MV-4-11 (cell line): ENCODE results near the gene PLCG2.
"Not testable (repeated sequence)": the region's sequence is repeated elsewhere in the genome, so short reads cannot be mapped to it uniquely, and the experiment has no call there.

Experiments used
- DNase-seq: peaks from one replicate; lab custom pipeline; 2025; lab: John Stamatoyannopoulos, UW

Gene PLCG2

DNA sequence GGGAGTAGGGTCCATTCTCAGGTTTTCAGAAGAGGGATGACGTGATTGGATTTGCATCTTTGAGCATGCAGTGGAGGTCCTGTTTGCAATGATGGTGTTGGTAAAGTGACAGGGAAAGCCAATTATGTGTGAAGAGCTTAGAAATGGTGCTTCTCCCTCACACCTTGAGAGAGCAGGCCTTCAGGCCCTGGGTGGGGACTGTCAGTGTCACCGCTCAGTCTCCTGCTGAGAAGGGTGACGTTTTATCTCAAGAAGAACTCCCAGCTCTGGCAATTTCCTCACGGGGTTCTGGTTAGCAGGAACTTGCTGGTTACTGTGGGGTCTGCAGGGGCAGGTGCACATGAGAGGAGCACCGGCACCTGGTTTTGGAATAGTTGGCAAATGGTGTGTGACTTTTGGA is 11.2 kb downstream of the PLCG2 start:
- no peak for DNase-seq

DNA sequence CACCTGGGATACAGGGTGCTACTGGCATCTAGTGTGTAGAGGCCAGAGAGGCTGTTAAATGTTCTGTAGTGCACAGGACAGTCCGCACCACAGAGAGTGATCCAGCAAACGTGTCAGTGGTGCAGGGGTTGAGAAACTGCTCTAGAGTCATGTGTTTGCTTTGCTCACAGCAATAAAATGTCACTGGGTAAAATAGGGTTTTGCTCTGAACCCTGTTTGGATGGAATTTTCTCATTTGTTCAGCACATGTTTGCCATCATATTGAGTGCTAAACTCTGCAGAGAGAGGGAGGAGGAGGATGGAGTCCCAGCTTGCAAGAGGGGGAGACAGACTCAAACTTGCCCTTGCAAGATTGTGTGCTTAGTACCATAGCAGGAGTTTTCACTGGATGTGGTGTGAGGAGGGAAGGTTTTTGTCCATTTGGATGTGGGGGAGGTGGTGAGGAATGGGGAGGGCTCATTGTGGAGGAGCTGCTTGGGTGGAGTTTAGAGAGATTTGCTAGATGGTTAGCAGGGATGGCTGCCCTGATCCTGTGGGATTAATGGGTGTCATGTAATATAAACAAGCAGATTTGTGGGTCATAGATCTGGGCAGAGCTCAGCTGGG is 11.8 kb downstream of the PLCG2 start:
- no peak for DNase-seq

DNA sequence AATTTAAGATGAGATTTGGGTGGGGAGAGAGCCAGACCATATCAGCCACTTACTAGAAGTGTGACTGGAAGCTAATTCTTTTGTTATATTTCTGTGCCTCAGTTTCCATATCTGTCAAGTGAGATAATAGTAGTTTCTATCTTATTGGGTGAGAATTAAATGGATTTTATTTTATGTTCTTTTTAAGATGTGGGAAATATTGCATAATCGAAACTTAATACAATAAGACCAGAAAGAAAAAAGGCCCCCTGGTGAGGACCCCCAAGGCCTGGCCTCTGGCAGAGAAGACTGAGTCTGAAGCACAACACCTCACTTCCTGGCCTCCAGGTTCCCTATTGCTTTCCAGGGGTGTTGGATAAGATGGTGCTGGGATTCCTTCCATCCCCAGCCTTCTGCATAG is 13.7 kb downstream of the PLCG2 start:
- no peak for DNase-seq

DNA sequence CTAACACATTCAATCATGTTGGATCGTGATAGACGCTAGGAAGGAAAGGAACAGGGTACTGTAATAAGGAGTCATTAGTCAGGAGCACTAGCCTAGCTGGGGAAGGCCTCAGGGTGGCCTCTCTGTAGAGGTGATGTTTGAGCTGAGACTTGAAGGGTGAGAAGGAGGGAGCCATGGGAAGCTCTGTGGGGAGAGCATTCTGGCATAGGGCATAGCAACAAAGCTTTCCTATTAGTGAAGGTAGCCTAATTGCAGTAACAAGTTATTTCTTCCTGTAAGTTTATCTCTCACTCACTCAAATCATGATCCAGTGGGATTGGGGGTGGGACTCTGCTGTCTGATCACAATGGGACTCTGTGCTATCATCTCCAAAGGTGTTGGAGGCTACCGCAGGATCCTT is 16.1 kb downstream of the PLCG2 start:
- DNase-seq = no peak

DNA sequence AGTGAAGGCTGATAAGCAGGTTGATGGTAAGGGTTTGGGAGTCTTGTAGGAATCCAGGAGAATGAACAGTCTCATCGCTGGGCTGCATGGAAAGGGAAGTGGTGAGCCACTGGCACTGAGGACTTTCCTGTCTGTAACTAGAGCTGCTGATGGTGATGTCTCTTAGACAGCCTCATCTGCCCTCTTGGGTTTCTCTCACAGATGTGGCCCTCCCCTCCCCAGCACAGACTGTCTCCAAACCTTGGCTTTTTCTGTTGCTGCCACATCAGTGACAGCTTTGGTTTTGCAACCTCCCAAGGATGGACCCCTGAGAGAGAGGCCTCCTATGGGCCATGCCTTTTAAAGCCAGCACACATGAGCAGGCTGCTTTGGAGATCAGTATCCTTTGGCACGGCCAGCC is 16.9 kb downstream of the PLCG2 start:
- peak; percentile 88 for DNase-seq

DNA sequence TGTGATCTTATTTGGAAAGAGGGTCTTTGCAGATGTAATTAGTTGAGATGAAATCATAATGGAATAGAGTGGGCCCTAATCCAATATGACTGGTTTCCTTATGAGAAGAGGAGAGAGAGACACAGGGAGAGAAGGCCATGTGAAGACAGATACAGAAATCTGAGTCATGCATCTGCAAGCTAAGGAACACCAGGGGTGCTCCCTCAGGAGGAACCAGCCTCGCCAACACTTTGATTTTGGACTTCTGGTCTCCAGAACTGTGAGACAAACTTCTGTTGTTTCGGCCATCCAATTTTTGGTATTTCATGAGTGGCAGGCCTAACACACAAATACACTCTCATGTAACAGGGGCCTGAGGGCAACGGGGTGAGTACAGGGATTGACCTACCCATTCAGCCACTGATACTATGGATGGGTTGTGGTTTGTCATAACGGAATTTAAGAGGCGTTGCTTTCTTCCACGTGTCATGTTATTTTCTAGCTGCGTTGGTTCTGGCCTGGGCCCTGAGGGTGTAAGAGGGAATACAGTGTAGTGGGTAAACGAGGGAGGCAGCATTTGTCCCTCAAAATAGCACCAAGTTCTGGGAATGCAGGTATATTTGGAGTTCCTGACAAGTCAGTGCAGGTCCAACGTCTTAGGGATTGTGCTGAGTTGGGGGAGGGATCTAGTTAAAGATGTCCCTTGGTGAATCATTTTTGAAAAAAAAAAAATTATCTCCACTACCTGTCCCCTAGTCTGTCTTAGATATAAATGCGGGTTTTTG is 17.7 kb downstream of the PLCG2 start:
- peak; percentile 22 for DNase-seq

DNA sequence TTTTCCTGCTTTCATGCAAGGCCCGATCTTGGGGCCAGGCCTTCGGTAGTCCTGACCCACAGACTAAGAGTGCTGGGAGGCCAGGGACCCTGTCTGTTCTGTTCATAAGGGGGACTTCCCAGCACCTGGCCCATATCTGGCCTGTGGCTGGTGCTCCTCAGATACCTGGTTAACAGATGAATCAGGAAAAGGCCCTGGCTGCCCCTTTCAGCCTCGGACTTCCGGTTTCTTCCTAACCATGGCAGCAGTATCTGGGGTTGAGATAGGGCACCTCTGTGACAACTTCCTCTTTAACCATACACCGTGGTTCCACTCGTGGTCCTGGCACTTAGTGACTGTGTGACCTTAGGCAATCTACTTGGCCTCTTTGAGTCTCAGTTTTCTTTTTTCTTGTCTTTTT is 18.4 kb downstream of the PLCG2 start:
- DNase-seq = peak; percentile 94

DNA sequence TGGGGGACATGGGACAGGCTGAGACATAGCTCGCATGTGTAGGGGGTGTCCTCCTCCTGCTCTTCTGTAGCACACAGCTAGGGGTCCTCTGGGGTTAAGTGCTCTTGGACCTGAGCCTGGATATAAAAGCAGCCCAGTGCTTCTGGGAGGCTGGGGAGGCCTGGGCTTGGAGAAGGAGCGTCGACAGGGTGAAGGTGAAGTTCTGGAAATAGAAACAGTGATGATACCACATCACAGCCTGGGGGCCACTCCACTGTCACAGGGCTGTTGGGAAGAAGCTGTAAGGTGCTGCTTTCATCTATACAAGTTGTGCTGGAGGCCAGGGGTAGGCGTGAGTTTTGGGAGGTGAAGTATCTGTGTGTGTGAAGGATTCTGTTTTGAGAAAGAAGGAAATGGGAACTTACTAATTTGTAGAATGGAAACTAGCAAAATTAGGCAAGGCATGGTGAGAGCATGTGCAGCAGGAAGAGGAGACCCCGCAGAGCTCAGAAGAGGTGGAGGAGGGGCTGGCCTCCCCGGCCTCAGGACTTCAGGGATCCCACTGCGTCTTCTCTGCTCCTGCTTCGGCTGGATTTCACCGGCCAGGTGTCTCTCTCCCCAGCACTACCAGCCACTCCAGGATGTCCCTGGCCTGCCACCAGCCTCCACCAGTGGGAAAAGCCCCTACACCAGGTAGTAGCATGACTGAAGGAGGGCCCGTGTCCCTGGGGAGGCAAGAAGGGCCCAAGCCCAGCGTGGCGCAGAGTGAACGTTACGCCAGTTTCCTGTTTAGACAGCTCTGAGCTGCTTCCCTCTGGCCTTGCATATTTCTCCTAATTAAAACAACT is 19.4 kb downstream of the PLCG2 start:
- peak; percentile 88 for DNase-seq

DNA sequence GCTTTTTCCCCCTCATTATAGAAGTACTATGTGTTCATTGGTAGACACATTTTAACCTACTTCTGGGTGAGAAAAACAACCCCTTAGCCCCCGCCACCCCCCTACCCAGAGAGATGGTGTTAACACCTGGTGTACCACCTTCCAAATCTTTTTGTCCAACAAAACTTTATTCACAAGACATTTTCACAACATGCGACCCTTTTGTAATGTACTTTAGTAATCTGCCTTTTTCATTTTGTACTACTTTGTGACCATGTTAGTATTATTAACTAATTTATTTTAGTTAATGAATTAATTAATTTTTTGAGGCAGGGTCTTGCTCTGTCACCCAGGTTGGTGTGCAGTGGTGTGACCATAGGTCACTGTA is 20.0 kb downstream of the PLCG2 start:
- DNase-seq = no peak

DNA sequence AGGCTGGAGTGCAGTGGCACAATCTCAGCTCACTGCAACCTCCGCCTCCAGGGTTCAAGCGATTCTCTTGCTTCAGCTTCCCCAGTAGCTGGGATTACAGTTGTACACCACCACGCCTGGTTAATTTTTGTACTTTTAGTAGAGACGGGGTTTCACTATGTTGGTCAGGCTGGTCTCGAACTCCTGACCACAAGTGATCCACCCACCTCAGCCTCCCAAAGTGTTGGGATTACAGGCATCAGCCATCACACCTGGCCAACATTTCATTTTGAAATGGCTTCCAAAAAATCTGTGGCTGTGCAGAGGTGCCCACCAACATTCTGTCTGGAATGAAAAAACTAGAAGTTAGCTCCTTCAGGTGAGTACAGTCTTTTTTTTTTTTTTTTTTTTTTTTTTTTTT is 22.6 kb downstream of the PLCG2 start:
- not testable (repeated sequence) for DNase-seq

DNA sequence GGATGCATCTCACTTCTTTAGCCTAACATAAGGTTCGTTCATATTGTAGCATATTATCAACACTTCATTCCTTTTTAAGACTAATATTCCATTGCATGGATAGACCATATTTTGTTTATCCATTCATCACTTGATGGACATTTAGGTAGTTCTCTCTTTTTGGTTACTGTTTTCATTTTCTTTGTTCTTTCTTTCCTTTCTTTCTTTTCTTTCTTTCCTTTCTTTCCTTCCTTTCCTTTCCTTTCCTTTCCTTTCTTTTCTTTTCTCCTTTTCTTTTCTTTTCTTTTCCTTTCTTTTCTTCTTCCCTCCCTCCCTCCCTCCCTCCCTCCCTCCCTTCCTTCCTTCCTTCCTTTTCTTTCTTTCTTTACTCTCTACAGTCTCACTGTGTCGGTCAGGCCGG is 24.2 kb downstream of the PLCG2 start:
- DNase-seq = no peak

DNA sequence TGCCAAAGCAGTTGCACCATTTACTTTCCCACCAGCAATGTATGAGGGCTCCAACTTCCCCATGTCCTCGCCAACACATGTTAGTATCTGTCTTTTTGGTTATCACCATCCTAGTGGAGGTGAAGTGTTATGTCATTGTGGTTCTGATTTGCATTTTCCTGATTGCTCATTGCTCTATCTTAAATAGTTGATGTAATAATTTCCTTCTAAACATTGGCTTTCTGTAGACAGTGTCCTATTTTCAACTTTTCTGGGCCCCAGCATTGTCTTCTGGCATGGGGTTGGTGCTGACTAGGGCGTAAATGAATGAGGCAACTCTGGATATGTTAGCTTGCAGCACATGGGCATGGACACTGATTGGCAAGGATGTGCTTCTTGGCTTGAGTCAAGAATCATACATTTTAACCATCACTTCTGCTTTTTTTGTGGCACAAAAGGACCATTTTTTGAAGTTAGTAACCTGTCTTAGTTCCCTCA is 25.1 kb downstream of the PLCG2 start:
- DNase-seq = peak; percentile 81

DNA sequence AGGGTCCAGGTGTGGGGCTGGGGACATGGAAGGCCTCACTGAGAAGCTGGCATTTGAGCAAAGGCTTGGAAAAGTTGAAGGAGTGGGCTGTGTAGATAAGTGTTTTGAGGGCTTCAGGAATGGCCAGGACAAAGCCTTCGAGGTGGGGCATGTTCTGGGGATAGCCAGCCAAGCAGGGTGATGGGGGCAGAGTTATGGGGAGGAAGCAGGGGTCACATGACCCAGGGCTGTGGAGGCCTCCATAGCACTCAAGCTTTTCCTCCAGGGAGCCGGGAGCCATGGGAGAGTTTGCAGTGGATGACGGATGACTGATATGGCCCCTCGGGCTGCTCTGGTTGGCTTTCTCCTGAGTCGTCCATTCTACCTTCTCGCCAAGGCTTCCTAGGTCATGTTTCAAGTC is 27.6 kb downstream of the PLCG2 start:
- DNase-seq = no peak

DNA sequence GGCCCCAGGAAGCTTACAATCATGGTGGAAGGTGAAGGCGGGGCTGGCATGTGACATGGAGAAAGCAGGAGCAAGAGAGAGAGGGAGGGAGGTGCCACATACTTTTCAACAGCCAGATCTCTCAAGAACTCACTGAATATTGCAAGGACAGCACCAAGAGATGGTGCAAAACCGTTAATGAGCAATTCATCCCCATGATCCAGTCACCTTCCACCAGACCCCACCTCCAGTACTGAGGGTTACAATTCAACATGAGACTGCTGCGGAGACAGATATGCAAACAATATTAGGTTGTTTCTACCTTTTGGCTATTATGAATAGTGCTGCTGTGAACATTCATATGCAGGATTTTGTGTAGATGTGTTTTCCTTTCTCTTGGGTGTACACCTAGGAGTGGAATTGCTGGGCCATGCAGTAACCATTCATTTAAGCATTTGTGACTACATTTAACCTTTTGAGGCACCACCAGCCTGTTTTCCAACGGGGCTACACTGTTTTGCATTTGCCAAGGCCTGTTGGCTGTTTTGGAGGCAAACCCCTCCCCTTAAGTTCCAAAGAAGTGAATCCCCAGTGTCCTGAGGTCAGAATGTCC is 28.8 kb downstream of the PLCG2 start:
- no peak for DNase-seq

DNA sequence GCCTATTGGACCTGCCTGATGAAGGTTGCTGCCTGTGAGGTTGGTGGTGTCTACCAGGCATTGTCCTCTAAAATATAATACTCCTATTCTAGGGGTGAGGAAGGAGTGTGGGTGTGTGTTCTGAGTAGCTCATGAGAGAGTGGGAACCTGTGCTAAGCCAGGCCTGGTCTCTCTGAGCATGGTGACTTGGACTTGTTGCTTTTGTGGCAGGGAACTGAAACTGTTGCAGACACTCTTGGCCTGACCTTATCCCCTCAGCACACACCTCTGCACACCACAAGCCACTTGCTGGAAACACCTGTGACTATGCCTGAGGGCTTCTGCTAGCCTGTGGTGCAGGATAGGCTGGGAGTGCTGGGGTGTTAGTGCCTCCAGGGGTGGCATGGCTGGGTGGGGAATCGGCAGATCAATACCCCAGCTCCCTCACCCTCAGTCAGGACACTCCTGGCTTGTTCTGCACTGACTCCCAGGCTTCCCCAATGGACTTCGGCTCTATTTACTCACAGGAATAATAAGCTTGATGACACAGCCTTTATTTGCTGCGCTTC is 29.9 kb downstream of the PLCG2 start:
- DNase-seq = peak; percentile 77

DNA sequence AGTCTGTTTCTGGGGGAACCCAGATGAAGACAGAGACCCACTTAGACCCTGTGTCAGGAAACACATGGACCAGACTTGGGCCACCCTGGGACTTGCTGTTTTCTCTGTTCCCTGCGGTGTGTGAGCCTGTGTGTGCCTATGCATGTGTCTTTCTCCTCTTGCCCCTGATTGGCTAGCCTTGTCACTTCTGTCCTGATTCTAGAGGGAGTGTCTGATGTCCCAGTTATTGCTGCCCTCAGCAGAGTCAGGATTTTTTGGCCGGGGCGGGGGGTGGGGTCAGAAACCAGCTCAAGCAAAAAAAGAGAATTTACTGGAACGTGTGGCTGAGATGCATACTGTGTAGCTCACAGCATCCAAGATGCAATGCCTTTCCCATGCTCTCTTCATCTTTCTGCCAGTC is 30.5 kb downstream of the PLCG2 start:
- no peak for DNase-seq

DNA sequence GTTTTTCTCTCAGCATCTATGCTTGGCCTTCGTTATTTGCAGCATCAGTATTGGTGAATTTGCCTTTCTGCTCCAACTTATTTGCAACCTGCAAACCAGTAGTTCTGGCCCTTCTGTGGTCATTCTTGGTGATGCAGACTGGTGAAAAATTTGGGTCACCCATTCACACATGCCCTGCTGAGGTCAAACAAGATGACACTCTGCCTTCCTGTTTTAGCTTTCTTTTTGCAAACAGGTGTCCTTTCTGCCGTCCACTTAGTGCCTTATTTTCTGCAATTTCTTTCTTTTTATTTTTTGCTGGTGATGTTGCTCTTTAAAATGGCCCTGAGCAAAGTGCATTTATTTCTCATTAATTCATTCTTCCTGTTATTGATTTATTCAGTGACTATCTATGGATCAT is 31.3 kb downstream of the PLCG2 start:
- DNase-seq = no peak

DNA sequence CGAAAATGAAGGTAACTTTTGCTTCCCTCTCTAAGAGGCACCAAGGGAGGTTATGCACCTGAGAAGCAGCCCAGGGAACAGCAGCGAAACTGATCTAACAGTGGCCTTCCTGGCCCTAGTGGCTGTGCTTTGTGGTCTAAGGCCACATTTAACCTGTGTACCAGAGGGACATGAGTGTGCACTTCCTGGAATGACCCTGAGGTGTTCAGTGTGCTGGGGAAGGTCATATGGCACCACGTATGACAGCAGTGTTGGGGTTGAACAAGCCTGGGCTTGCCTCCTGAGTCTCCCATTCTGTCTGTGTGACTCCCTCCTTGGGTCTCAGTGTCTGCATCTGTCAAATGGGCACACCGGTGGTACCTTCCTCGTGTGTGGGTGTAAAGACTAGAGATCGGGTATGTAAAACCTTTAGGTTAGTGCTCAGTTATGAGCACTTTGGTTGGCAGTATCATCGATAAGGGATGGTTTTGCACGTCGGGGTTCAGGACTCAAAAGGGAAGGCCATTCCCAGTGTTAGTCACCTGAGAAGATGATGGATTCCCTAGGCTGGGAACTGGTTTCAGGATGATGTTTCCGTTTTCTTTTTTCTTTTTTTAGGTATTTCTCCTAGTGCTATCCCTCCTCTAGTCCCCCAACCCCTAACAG is 31.9 kb downstream of the PLCG2 start:
- no peak for DNase-seq

DNA sequence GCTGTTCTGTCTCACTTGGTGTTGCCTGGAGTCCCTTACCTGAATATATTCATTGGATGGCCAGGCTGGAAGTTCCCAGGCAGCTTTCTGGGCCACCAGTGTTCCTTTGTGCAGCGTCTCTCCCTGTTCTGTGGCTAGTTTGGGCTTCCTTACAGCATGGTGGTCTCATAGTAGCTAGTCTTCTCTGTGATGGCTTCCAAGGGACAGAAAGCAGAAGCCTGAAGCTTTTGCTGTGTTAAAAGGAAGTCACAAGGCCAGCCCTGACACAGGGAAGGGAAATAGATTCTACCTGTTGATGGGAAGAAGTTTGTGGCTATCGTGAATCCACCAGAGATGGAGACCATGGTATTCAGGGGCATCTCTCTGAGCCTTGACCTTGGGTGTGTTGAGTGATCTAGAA is 34.6 kb downstream of the PLCG2 start:
- no peak for DNase-seq

DNA sequence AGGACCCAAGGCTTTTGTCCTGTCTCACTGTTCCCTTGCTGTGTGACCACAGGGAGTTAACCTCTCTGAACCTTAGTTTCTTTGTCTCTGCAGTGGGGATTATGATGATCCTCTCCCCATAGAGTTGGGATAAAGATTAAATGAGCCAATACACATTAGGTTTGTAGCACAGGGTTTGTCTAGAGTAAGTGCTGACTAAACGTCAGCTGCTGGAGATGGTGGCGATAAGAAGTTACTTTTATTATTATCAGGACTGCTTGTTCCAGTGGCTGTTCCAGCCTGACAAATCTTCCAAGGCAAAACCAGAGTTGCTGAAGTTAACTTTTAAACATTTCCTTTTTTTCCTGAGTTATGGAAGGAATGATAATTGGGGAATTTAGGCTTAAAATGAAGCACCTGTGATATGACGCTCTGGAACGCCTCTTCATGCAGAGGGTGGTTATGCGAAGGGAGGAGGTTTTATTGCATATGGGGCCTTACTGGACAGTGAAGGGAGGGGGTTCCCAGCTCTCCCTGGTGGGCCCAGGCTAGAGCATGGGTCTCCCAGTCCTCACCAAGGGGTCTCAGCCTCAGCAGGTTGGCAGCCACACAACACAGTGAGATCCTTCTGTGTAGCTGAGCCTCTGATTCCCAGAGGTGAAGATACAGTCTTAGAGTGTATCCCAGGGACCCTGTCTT is 35.8 kb downstream of the PLCG2 start:
- no peak for DNase-seq

DNA sequence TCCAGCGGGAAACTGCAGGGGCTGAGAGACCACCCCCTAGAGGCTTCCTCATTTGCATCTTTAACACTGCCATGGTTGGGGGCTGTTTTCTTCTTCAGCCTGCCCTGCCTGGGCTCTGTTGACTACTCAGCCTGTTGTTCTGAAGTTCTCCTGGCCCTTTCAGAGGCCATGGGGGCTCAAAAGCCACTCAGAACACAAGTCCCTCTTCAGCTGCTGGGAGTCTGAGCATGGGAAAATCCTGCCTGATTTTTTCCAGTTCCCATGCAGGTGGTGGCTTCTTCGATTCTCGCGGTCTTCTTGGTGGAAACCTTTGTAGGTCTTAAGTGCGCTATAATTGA is 36.3 kb downstream of the PLCG2 start:
- no peak for DNase-seq
